K562 (cell line): ENCODE measurements around the gene ATF6B. TPM values are rescaled to one million over a fixed set of nuclear protein-coding genes. Genes with fewer than 3 reads are reported as not detected.

Source experiments
- ATF4 ChIP-seq: fragments of 450-650 bp; formaldehyde crosslinking; IDR thresholded peaks from 2 replicates; pipeline ENCODE4 v1.4.0; 2022; ENCODE audit warnings: mild to moderate bottlenecking, moderate library complexity
- CCAR2 ChIP-seq: fragments of 200-400 bp; formaldehyde crosslinking; IDR thresholded peaks from 2 replicates; pipeline ENCODE4 v1.6.1; 2017; ENCODE audit warnings: mild to moderate bottlenecking, low read depth, low read length
- CREBBP ChIP-seq: IDR thresholded peaks from one replicate; pipeline ENCODE4 v1.6.1; 2012; ENCODE audit warnings: low read depth, mild to moderate bottlenecking, control low read depth, inconsistent platforms, low read length
- CXXC5 ChIP-seq: fragments of 250-450 bp; sonication (Bioruptor Pico); IDR thresholded peaks from 2 replicates; pipeline ENCODE4 v1.8.0; 2022; ENCODE audit warnings: inconsistent platforms, mild to moderate bottlenecking, moderate library complexity
- HIVEP1 ChIP-seq: fragments of 250-450 bp; sonication (Bioruptor Pico); IDR thresholded peaks from 2 replicates; pipeline ENCODE4 v1.4.0; 2020; ENCODE audit warnings: mild to moderate bottlenecking
- HMG20B ChIP-seq: fragments of 250-450 bp; sonication (Bioruptor Pico); IDR thresholded peaks from 2 replicates; pipeline ENCODE4 v1.5.0; 2021; ENCODE audit warnings: mild to moderate bottlenecking
- MEF2D ChIP-seq: conservative IDR thresholded peaks from 2 replicates; pipeline ENCODE4 v1.6.1; 2016; ENCODE audit warnings: low read depth, missing genetic modification characterization, missing compliant biosample characterization
- NBN ChIP-seq: fragments of 450-650 bp; IDR thresholded peaks from 2 replicates; pipeline ENCODE4 v1.6.1; 2016; ENCODE audit warnings: low read depth, mild to moderate bottlenecking
- PURB ChIP-seq: sonication (generic); formaldehyde crosslinking; IDR thresholded peaks from 2 replicates; pipeline ENCODE4 v1.9.0; 2021; ENCODE audit warnings: low read depth, mild to moderate bottlenecking, missing genetic modification reagents
- PYGO2 ChIP-seq: fragments of 450-650 bp; IDR thresholded peaks from 2 replicates; pipeline ENCODE4 v1.6.1; 2016; ENCODE audit warnings: mild to moderate bottlenecking, missing genetic modification characterization, moderate library complexity, missing compliant biosample characterization
- XRCC5 ChIP-seq: fragments of 200-400 bp; formaldehyde crosslinking; IDR thresholded peaks from 2 replicates; pipeline ENCODE4 v1.6.1; 2017; ENCODE audit warnings: low read depth, mild to moderate bottlenecking, low read length
- ZBTB11 ChIP-seq, 3 experiments: fragments of 200-800 bp in 1 of 3; fragments of 250-450 bp in 1 of 3; fragments of 450-650 bp in 1 of 3; sonication (Bioruptor Pico) in 1 of 3; sonication (Bioruptor generic) in 1 of 3; formaldehyde crosslinking in 1 of 3; IDR thresholded peaks; 2 replicates each; pipeline versions ENCODE4 v1.6.1 to v1.8.0; 2016 to 2022; ENCODE audit warnings: mild to moderate bottlenecking in 2 of 3, missing genetic modification characterization in 2 of 3, missing compliant biosample characterization in 1 of 3, moderate library complexity in 1 of 3
- ZBTB12 ChIP-seq: fragments of 250-450 bp; sonication (Bioruptor Pico); IDR thresholded peaks from 2 replicates; pipeline ENCODE4 v1.4.0; 2020
- ZBTB8A ChIP-seq: fragments of 450-650 bp; IDR thresholded peaks from 2 replicates; pipeline ENCODE4 v1.6.1; 2018; ENCODE audit warnings: mild to moderate bottlenecking, moderate library complexity; ENCODE audit not compliant: partially characterized antibody
- ZKSCAN1 ChIP-seq: fragments of 150-350 bp; IDR thresholded peaks from 2 replicates; pipeline ENCODE4 v1.6.1; 2016; ENCODE audit warnings: low read depth, low read length
- ZNF174 ChIP-seq: fragments of 250-450 bp; sonication (Bioruptor Pico); IDR thresholded peaks from 2 replicates; pipeline ENCODE4 v1.4.0; 2020; ENCODE audit warnings: mild to moderate bottlenecking
- ZNF384 ChIP-seq: IDR thresholded peaks from 2 replicates; pipeline ENCODE4 v1.6.1; 2012; ENCODE audit warnings: low read depth, low read length, improper control_type of control experiment
- polyA plus RNA-seq, 8 experiments: library from polyadenylated mRNA; depleted of rRNA in 4 of 8; stranded (reverse) in 5 of 8; unstranded in 3 of 8; fragments of >200 nt; fragmentation: Nextera tagmentation in 2 of 8; fragmentation: Illumina TruSeq in 1 of 8; extraction: Ambion mirVana in 2 of 8; extraction: Trizol in 1 of 8; gene quantifications; 2 replicates each; pipeline versions ENCODE4 v1.2.1 to v1.2.3, GENCODE V29; 2011 to 2014; ENCODE audit warnings: inconsistent platforms in 1 of 8, missing spikeins in 1 of 8
- total RNA-seq, 7 experiments: library from RNA; depleted of rRNA in 6 of 7; stranded (reverse); fragments of >200 nt in 6 of 7; fragmentation: Illumina TruSeq in 2 of 7; extraction: Trizol in 2 of 7; gene quantifications; 2 replicates each; pipeline versions ENCODE4 v1.2.1 to v1.2.3, GENCODE V29; 2011 to 2021; ENCODE audit warnings: low replicate concordance in 1 of 7

The ATF6B gene
- total and polyA plus RNA-seq, 9 of the 15 experiments (the other 6 are each of a cell fraction or from before 2014, with no cell fraction given): 20.7 to 131 (median 31.7) TPM

- TF ChIP-seq ZNF384 (no peak), PURB (no peak), CREBBP (no peak), XRCC5 (peak; percentile 46; the same call in 1 of the 2 replicates), ATF4 (CRISPR knock-in tag) (peak; percentile 70), HIVEP1 (no peak), ZNF174 (CRISPR knock-in tag) (no peak), ZBTB12 (CRISPR knock-in tag) (peak; percentile 61), HMG20B (CRISPR knock-in tag) (no peak), CCAR2 (no peak), MEF2D (tag) (0 out of 2 replicates have a peak, but pooled peaks have one; percentile 50), CXXC5 (CRISPR knock-in tag) (peak; percentile 94), ZKSCAN1 (peak; percentile 90; the same call in 1 of the 2 replicates), ZBTB11 (CRISPR knock-in tag; IDR thresholded peaks at IDR 0.05) (peak in 1 of 3 experiments; percentile 82; a peak in 2 of 6 replicates), PYGO2 (tag) (peak; percentile 69; the same call in 1 of the 2 replicates), ZBTB8A (no peak), NBN (peak; percentile 93; the same call in 1 of the 2 replicates)
These were observed 39.8 kb upstream of the ATF6B start (continued) for GRCh38 chr6:32167761-32168262.
